Nephron (organoid): Measurements from ENCODE around the gene CIT.

Source experiments
- H3K27ac Mint-ChIP-seq, 3 experiments: 2 replicates each; pipeline ENCODE4 v1.8.0; 2020; ENCODE audit warnings: mixed read lengths in 3 of 3, mild to moderate bottlenecking in 2 of 3, moderate library complexity in 1 of 3
- H3K27me3 Mint-ChIP-seq: 2 replicates; pipeline ENCODE4 v1.8.0; 2021; ENCODE audit warnings: low read depth, mild to moderate bottlenecking, moderate library complexity, mixed read lengths
- H3K36me3 Mint-ChIP-seq: 2 replicates; pipeline ENCODE4 v1.8.0; 2020; ENCODE audit warnings: low read depth, mixed read lengths
- H3K4me1 Mint-ChIP-seq: 2 replicates; pipeline ENCODE4 v1.8.0; 2020; ENCODE audit warnings: mixed read lengths
- H3K4me3 Mint-ChIP-seq, 3 experiments: 2 replicates each; pipeline ENCODE4 v1.8.0; 2020; ENCODE audit warnings: mild to moderate bottlenecking in 3 of 3, mixed read lengths in 3 of 3, moderate library complexity in 2 of 3
- H3K9me3 Mint-ChIP-seq: 2 replicates; pipeline ENCODE4 v1.8.0; 2020; ENCODE audit warnings: mixed read lengths
- TF ChIP-seq, protein P1 (sequence below), 3 experiments: fragments of 200-600 bp; sonication (generic); IDR thresholded peaks; one replicate each; pipeline ENCODE4 v1.5.0; 2021; ENCODE audit warnings: antibody characterized with exemption in 3 of 3; ENCODE audit not compliant: unreplicated experiment in 3 of 3

Gene CIT

DNA sequence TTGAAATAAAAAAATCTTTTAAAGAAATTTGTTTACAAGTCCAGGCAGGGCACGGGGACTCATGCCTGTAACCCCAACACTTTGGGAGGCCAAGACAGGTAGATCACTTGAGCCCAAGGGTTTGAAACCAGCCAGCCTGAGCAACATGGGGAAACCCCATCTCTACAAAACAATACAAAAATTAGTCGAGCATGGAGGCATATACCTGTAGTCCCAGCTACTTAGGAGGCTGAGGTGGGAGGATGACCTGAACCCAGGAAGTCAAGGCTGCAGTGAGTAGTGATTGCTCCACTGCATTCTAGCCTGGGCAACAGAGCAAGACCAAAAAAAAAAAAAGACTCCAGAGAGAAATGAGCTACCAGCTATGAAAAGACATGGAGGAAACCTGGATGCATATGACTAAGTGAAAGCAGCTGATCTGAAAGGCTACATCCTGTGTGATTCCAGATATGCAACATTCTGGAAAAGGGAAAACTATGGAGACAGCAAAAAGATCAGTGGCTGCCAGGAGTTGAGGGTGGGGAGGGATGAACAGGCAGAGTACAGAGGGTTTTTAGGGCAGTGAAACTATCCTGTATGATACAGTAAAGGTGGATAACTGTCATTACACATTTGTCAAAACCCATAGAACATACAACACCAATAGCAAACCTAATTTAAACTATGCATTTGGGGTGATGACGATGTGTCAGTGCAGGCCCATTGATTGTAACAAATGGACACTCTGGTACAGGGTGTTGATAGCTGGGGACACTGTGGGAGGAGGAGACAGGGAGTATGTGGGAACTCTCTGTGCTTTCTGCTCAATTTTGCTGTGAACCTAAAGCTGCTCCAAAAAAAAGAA is 149.3 kb downstream of the CIT start:
- Mint-ChIP-seq H3K4me3 (no peak overlapping the region), H3K4me1 (no peaks in the 10 kb centered on the region), H3K27me3 (no peaks in the 10 kb centered on the region), H3K36me3 (peaks cover 17% of the 10 kb centered on the region), H3K27ac (peak overlapping the region in 1 of 3 experiments; percentile 31), H3K9me3 (no peaks in the 10 kb centered on the region)
- TF ChIP-seq, protein P1, sequence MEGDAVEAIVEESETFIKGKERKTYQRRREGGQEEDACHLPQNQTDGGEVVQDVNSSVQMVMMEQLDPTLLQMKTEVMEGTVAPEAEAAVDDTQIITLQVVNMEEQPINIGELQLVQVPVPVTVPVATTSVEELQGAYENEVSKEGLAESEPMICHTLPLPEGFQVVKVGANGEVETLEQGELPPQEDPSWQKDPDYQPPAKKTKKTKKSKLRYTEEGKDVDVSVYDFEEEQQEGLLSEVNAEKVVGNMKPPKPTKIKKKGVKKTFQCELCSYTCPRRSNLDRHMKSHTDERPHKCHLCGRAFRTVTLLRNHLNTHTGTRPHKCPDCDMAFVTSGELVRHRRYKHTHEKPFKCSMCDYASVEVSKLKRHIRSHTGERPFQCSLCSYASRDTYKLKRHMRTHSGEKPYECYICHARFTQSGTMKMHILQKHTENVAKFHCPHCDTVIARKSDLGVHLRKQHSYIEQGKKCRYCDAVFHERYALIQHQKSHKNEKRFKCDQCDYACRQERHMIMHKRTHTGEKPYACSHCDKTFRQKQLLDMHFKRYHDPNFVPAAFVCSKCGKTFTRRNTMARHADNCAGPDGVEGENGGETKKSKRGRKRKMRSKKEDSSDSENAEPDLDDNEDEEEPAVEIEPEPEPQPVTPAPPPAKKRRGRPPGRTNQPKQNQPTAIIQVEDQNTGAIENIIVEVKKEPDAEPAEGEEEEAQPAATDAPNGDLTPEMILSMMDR (IDR thresholded peaks at IDR 0.05; ENCODE audit: unreplicated experiment in 3 of 3), result no peak

DNA sequence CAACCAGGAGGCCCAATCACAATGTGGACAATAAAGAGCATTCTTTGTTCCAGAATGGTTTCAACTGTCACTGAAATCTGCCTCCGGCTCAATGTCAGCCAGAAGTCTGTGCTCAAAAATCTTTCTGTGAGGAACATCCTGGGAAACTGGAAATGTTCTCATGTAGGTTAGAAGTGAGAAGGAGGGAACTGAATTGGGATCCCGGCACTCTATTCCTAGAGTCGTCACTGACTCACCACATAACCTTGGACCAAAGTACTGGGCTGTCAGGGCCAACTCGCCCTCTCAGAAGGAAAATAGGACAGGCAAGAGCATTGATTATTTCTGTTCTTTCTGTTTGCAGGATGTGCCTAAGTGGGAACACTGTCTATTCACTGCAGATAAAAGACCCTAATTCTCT is 151.6 kb downstream of the CIT start:
- Mint-ChIP-seq H3K4me3 (no peak overlapping the region), H3K36me3 (peaks cover 4% of the 10 kb centered on the region), H3K27me3 (no peaks in the 10 kb centered on the region), H3K9me3 (no peaks in the 10 kb centered on the region), H3K27ac (no peak overlapping the region), H3K4me1 (no peaks in the 10 kb centered on the region)
- TF ChIP-seq, protein P1 (IDR thresholded peaks at IDR 0.05; ENCODE audit: unreplicated experiment in 3 of 3), result no peak

DNA sequence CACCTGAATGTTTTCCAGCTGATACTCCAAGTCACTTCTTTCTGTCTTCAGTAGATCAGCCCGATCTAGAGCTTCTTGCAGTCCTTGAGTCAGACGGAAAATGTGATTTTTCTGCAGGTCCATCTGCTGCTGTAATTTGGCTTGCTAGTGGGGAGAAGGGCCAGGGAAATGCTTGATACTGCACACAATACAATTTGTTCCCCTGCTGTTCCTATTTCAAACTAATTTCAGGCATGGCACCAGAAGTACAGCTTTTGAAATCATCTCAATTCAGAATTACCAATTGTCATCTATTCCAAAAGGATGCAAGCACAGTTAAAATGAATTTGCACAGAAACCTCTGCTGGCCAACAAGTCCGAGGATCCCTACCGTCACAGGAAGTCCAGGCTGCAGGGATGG is 155.8 kb downstream of the CIT start:
- TF ChIP-seq, protein P1 (IDR thresholded peaks at IDR 0.05; ENCODE audit: unreplicated experiment in 3 of 3), result no peak
- H3K27me3 Mint-ChIP-seq, result no peaks in the 10 kb centered on the region
- H3K36me3 Mint-ChIP-seq, result peaks cover 22% of the 10 kb centered on the region
- no peak overlapping the region for H3K4me3 Mint-ChIP-seq
- peaks cover 4% of the 10 kb centered on the region for H3K4me1 Mint-ChIP-seq
- H3K9me3 Mint-ChIP-seq, result no peaks in the 10 kb centered on the region
- no peak overlapping the region for H3K27ac Mint-ChIP-seq

DNA sequence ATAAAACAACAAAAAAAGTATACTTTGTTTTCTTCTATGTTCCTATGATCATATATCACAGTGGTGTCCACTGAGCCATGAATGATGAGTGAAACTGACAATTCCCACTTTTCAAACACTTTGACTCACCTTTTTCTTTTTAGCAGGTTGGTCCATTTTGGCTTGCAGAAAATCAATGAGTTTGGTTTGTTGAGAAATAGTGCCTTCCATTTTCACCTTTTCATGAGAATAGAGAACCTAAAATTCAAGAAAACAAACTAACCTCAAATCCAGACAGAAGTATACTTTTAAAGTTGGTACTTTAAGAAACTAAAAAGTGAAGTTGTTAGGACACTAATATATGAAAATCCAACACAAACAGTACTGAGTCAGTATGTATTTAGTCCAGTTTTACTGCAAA is 156.8 kb downstream of the CIT start:
- no peaks in the 10 kb centered on the region for H3K9me3 Mint-ChIP-seq
- H3K36me3 Mint-ChIP-seq, result peaks cover 29% of the 10 kb centered on the region
- H3K27me3 Mint-ChIP-seq, result no peaks in the 10 kb centered on the region
- H3K4me1 Mint-ChIP-seq, result peaks cover 4% of the 10 kb centered on the region
- no peak overlapping the region for H3K4me3 Mint-ChIP-seq
- TF ChIP-seq, protein P1 (IDR thresholded peaks at IDR 0.05; ENCODE audit: unreplicated experiment in 3 of 3), result no peak
- H3K27ac Mint-ChIP-seq, result no peak overlapping the region

DNA sequence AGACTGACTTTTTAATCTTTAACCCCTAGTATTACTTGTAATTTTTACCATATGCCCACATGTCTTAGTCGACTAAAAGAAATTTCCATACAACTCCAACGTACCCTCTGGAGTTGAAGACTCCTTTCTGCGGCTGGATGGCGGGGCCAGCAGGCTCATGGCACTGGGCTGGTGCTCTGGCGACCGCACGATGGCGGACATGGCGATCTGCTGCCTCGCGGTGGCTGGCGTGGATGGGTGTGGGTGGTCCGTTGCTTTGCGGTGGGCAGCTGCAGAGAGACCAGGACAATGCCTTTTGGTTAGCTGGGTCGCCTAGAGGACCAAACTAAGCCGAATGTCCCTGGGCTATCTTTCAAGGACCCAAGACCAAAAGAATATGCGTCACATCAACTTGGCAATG is 159.0 kb downstream of the CIT start:
- Mint-ChIP-seq H3K27ac (no peak overlapping the region), H3K9me3 (no peaks in the 10 kb centered on the region), H3K27me3 (no peaks in the 10 kb centered on the region), H3K36me3 (peaks cover 43% of the 10 kb centered on the region), H3K4me3 (no peak overlapping the region), H3K4me1 (peaks cover 4% of the 10 kb centered on the region)
- TF ChIP-seq, protein P1 (IDR thresholded peaks at IDR 0.05; ENCODE audit: unreplicated experiment in 3 of 3), result no peak

DNA sequence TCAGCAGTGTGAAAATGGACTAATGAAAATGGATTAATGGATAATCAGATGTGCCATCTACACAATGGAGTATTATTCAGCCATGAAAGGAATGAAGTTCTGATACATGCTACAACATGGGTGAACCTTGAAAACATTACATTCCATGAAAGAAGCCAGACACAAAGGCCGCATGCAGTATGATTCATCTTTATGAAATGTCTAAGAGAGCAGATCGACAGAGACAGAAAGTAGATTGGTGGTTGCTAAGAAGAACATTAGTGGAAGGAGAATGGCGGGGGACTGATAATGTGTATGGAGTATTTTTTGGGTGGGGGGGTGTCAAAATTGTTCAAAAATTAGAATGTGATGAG is 161.9 kb downstream of the CIT start:
- Mint-ChIP-seq H3K4me3 (no peak overlapping the region), H3K27ac (peak overlapping the region in 1 of 3 experiments; percentile 96), H3K27me3 (no peaks in the 10 kb centered on the region), H3K9me3 (no peaks in the 10 kb centered on the region), H3K4me1 (peaks cover 13% of the 10 kb centered on the region), H3K36me3 (peaks cover 67% of the 10 kb centered on the region)
- TF ChIP-seq, protein P1 (IDR thresholded peaks at IDR 0.05; ENCODE audit: unreplicated experiment in 3 of 3), result no peak
